Suppressor macrophage treated with lipopolysaccharide for 1 hour (primary cell): ENCODE data around the gene TNFSF4.
A peak's percentile ranks its signal among the peaks of the same experiment; 100 is the strongest.

Experiments
- DNase-seq, 3 donors: peaks; one replicate each; pipeline ENCODE4 v3.0.0-alpha.2; 2020 to 2022

The TNFSF4 gene

GRCh38 chr1:173210283-173210682, 3.2 kb upstream of the TNFSF4 start:
- DNase-seq: no peak

- DNase-seq: no peak
Observed at GRCh38 chr1:173208868-173209267, 1.7 kb upstream of the TNFSF4 start.

- DNase-seq: no peak
Observed at GRCh38 chr1:173208146-173208545, 1.0 kb upstream of the TNFSF4 start.

GRCh38 chr1:173205146-173206051, 1.7 kb downstream of the TNFSF4 start:
- no peak for DNase-seq

GRCh38 chr1:173204693-173205092, 2.4 kb downstream of the TNFSF4 start:
- no peak for DNase-seq

- peak; percentile 76 to 83 (median 77) for DNase-seq
Observed at GRCh38 chr1:173202424-173203145, 4.5 kb downstream of the TNFSF4 start.

GRCh38 chr1:173201969-173202368, 5.2 kb downstream of the TNFSF4 start:
- DNase-seq: peak in 2 of 3 donors; percentile 14 to 32

GRCh38 chr1:173195596-173196088, 11.5 kb downstream of the TNFSF4 start:
- DNase-seq: no peak

GRCh38 chr1:173193639-173194038, 13.5 kb downstream of the TNFSF4 start:
- DNase-seq: peak; percentile 89 to 97 (median 95)

- DNase-seq: peak; percentile 61 to 68 (median 68)
Observed at GRCh38 chr1:173191011-173191705, 16.0 kb downstream of the TNFSF4 start.

GRCh38 chr1:173190101-173190936, 16.8 kb downstream of the TNFSF4 start:
- DNase-seq: peak; percentile 58 to 67 (median 63)

- no peak for DNase-seq
Observed at GRCh38 chr1:173187671-173188237, 19.4 kb downstream of the TNFSF4 start.

GRCh38 chr1:173181791-173182190, 25.3 kb downstream of the TNFSF4 start:
- DNase-seq: no peak

GRCh38 chr1:173176246-173176645, 30.9 kb downstream of the TNFSF4 start:
- no peak for DNase-seq

GRCh38 chr1:173175514-173176145, 31.5 kb downstream of the TNFSF4 start:
- peak in 1 of 3 donors; percentile 34 for DNase-seq

- no peak for DNase-seq
Observed at GRCh38 chr1:173173388-173173787, 33.7 kb downstream of the TNFSF4 start.

- no peak for DNase-seq
Observed at GRCh38 chr1:173171152-173171551, 36.0 kb downstream of the TNFSF4 start.

GRCh38 chr1:173168941-173169340, 38.2 kb downstream of the TNFSF4 start:
- DNase-seq: no peak

GRCh38 chr1:173164686-173165085, 42.4 kb downstream of the TNFSF4 start:
- DNase-seq: no peak

- DNase-seq: no peak
Observed at GRCh38 chr1:173164178-173164577, 43.0 kb downstream of the TNFSF4 start.

- no peak for DNase-seq
Observed at GRCh38 chr1:173163222-173163621, 43.9 kb downstream of the TNFSF4 start.
